GM08714 (cell line): Measurements from ENCODE around the gene SEMA7A.
"Not testable (repeated sequence)": the region's sequence is repeated elsewhere in the genome, so short reads cannot be mapped to it uniquely, and the experiment has no call there.

Experiments used
- H3K4me3 ChIP-seq: fragments of 200-500 bp; sonication (Bioruptor generic); 2 replicates; pipeline ENCODE4 v1.5.1; 2014; ENCODE audit warnings: mild to moderate bottlenecking, low read length, inconsistent platforms
- ZNF274 ChIP-seq: IDR thresholded peaks from 2 replicates; pipeline ENCODE4 v1.6.1; 2012; ENCODE audit warnings: mild to moderate bottlenecking, low read depth, low read length

Gene SEMA7A

GRCh38 chr15:74397239-74398068 is 36.3 kb downstream of the SEMA7A start:
- H3K4me3 ChIP-seq, result no peak overlapping the region; the same call in 1 of the 2 replicates
- no peak for TF ChIP-seq ZNF274

- TF ChIP-seq ZNF274, result no peak
- no peak overlapping the region; the same call in 1 of the 2 replicates for H3K4me3 ChIP-seq
These were observed 37.1 kb downstream of the SEMA7A start for GRCh38 chr15:74396445-74397238.

- no peak for TF ChIP-seq ZNF274
- no peak overlapping the region for H3K4me3 ChIP-seq
These were observed 37.7 kb downstream of the SEMA7A start for GRCh38 chr15:74396146-74396438.

GRCh38 chr15:74395319-74396145 is 38.2 kb downstream of the SEMA7A start:
- TF ChIP-seq ZNF274, result no peak
- H3K4me3 ChIP-seq, result no peak overlapping the region

GRCh38 chr15:74394090-74394846 is 39.5 kb downstream of the SEMA7A start:
- no peak overlapping the region for H3K4me3 ChIP-seq
- no peak for TF ChIP-seq ZNF274

- no peak for TF ChIP-seq ZNF274
- H3K4me3 ChIP-seq, result no peak overlapping the region
These were observed 40.3 kb downstream of the SEMA7A start for GRCh38 chr15:74393423-74393822.

- H3K4me3 ChIP-seq, result no peak overlapping the region
- no peak for TF ChIP-seq ZNF274
These were observed 40.9 kb downstream of the SEMA7A start for GRCh38 chr15:74392902-74393301.

- no peak overlapping the region for H3K4me3 ChIP-seq
These were observed 41.3 kb downstream of the SEMA7A start for GRCh38 chr15:74392451-74392830.

GRCh38 chr15:74391582-74392450 is 41.9 kb downstream of the SEMA7A start:
- no peak overlapping the region for H3K4me3 ChIP-seq
- no peak for TF ChIP-seq ZNF274

More at GRCh38 chr15:74392451-74392830, 41.3 kb downstream of the SEMA7A start:
- no peak for TF ChIP-seq ZNF274

GRCh38 chr15:74390647-74391288 is 43.0 kb downstream of the SEMA7A start:
- H3K4me3 ChIP-seq, result no peak overlapping the region
- TF ChIP-seq ZNF274, result no peak

GRCh38 chr15:74390049-74390646 is 43.6 kb downstream of the SEMA7A start:
- H3K4me3 ChIP-seq, result not testable (repeated sequence)
